MG63 (cell line): ENCODE results near the gene S100A8. TPM values are rescaled to one million over a fixed set of nuclear protein-coding genes. Genes with fewer than 3 reads are reported as not detected.

Experiments
- DNase-seq: peaks from one replicate; pipeline ENCODE4 v3.0.0-alpha.2; 2020
- H3K27me3 ChIP-seq: fragments of 250-450 bp; sonication (Bioruptor Pico); 2 replicates; pipeline ENCODE4 v1.5.1; 2020; ENCODE audit warnings: mild to moderate bottlenecking, moderate library complexity
- H3K36me3 ChIP-seq: fragments of 250-450 bp; sonication (Bioruptor Pico); 2 replicates; pipeline ENCODE4 v1.5.1; 2020; ENCODE audit warnings: mild to moderate bottlenecking, moderate library complexity
- H3K4me3 ChIP-seq: fragments of 250-450 bp; sonication (Bioruptor Pico); 2 replicates; pipeline ENCODE4 v1.5.1; 2020; ENCODE audit warnings: mild to moderate bottlenecking, moderate library complexity
- H3K9me3 ChIP-seq: fragments of 250-450 bp; sonication (Bioruptor Pico); 2 replicates; pipeline ENCODE4 v1.5.1; 2020; ENCODE audit warnings: mild to moderate bottlenecking, moderate library complexity
- total RNA-seq: library from RNA; depleted of rRNA; stranded (reverse); fragments of >200 nt; shearing (Covaris generic); gene quantifications from 2 replicates; pipeline ENCODE4 v1.2.3, GENCODE V29; 2014; ENCODE audit warnings: low replicate concordance

Gene S100A8
- total RNA-seq, 1 experiment from 2014 or later, result not detected

- peaks cover 8% of the 10 kb centered on the region for H3K27me3 ChIP-seq
- DNase-seq, result no peak
These were observed 8.7 kb upstream of the S100A8 start for GRCh38 chr1:153399401-153400055.

DNA sequence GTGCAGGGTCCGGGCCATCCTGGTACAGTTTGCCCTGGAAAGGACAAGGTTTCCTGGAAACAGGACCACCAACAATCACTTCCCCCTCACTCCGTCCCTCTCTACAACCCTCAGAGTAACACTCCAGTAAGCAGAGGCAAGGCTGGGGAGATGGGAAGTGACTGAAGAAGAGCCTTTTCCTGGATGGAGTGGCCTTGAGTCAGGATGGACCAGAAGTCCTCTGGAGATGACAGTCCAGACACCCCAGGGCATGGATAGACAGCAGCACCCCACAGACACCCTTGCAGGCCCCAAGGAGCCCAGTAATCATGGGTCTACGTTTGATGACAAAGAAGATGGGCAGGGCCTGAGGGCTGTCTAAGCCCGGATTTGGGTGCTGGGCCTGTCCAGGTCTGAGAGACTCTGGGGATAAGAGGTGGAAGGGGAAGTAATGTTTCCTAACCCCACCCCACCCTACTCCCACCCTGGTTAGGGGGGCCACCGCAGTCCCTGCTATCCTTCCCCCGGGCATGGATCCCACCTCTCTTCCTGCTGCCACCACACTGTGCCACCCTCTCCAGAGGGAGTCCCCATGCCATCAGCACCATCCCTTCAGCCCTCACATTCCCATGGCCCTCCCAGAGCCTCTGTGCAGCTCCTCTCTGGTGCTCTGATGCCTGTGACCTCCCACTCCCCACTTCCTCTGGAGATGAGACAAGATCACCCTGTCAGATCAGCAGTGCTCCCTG lies 7.2 kb upstream of the S100A8 start:
- H3K9me3 ChIP-seq, result no peaks in the 10 kb centered on the region
- no peak for DNase-seq
- H3K36me3 ChIP-seq, result no peaks in the 10 kb centered on the region
- peaks cover 8% of the 10 kb centered on the region for H3K27me3 ChIP-seq
- H3K4me3 ChIP-seq, result no peak overlapping the region

More at GRCh38 chr1:153399401-153400055, 8.7 kb upstream of the S100A8 start:
- Histone ChIP-seq H3K9me3 (no peaks in the 10 kb centered on the region), H3K4me3 (no peak overlapping the region), H3K36me3 (no peaks in the 10 kb centered on the region)

DNA sequence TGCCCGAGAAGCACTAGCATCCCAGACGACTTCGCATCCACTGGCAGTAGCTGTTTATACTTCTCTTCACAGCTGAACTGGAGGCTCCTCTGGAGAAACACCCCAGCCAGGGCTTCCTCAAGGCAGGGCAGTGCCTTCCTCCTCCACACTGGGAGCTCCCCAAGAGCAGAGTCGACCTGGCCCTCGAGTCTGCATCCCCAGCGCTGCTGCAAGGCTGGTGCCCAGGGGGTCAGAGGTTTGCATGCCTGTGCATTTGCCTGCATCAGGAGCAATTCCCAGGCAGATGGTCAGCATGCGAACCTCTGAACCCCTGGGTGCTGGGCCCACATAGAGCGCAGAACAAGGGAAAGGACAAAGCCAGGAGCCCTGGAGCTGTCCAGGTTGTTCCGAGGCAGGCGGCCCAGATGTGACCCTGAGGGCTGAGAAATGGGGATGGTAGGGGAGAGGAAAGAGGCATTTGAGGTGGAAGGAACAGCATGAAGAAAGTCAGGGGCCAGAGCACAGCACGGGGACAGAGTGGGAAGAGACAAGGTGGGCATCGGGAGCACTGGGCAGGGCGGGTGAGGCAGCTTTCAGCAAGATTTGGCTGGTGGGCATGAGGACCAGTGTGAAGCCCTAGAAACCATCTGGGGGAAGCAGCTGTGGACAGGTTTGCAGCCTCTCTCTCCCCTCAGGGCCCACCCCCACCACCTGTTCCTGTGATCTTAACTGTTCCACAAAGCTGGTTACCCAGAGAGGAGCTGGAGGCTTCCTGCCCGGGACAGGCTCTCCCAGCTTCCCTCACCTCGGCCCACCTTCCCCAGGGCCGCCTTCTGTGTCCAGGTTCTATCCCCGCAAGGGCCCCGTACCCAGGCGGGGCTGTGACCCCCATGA lies 6.4 kb upstream of the S100A8 start:
- Histone ChIP-seq H3K27me3 (peaks cover 8% of the 10 kb centered on the region), H3K4me3 (no peak overlapping the region), H3K36me3 (no peaks in the 10 kb centered on the region), H3K9me3 (no peaks in the 10 kb centered on the region)
- DNase-seq, result no peak

DNA sequence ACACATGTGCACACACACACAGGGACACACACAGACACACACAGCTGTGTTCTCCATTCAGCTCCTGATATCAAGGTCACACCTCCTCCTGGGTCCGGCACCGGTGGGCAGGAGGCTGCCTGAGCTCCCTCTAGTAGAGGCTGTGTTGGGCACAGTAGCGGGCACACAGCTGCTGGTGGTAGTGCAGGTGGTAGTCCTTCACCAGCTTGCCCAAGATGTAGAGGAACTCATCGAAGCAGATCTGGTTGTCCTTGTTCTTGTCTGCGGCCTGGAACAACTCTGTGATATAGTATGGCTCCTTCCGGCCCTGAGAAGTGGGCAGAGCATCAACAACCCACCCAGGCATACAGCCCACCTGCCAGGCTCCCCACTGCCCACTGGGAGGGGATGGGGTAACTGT lies 5.6 kb upstream of the S100A8 start:
- H3K27me3 ChIP-seq, result peaks cover 8% of the 10 kb centered on the region
- H3K4me3 ChIP-seq, result no peak overlapping the region
- H3K36me3 ChIP-seq, result no peaks in the 10 kb centered on the region
- no peaks in the 10 kb centered on the region for H3K9me3 ChIP-seq
- no peak for DNase-seq

- no peak for DNase-seq
- H3K27me3 ChIP-seq, result peaks cover 4% of the 10 kb centered on the region
- no peak overlapping the region for H3K4me3 ChIP-seq
- H3K36me3 ChIP-seq, result no peaks in the 10 kb centered on the region
- no peaks in the 10 kb centered on the region for H3K9me3 ChIP-seq
These were observed 4.9 kb upstream of the S100A8 start for GRCh38 chr1:153395776-153396175.

- DNase-seq, result peak; percentile 73
- Histone ChIP-seq H3K27me3 (no peaks in the 10 kb centered on the region), H3K4me3 (no peak overlapping the region), H3K9me3 (no peaks in the 10 kb centered on the region), H3K36me3 (no peaks in the 10 kb centered on the region)
These were observed 4.3 kb upstream of the S100A8 start for GRCh38 chr1:153395136-153395685.

DNA sequence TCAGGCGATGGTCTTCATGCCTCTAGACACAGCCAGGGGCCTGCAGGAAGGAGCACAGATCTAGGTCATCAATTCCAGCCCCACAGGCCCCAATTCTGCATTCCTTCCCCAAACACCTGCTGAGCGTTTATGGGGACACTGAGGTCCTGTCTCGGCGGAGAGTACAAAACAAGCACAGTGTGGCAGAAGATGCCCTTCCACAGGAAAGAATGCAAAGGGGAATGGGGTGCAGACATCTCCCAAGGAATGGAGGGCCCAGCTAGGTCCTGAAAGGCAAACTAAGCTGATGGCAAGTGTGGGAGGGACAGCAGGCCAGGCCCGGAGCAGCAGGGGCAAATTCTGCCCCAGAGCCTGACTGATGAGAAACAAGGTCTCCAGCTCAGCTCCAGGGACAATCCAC lies 3.5 kb upstream of the S100A8 start:
- no peak for DNase-seq
- H3K9me3 ChIP-seq, result no peaks in the 10 kb centered on the region
- H3K4me3 ChIP-seq, result no peak overlapping the region
- H3K27me3 ChIP-seq, result no peaks in the 10 kb centered on the region
- no peaks in the 10 kb centered on the region for H3K36me3 ChIP-seq

- Histone ChIP-seq H3K27me3 (no peaks in the 10 kb centered on the region), H3K9me3 (no peaks in the 10 kb centered on the region), H3K36me3 (no peaks in the 10 kb centered on the region), H3K4me3 (no peak overlapping the region)
- no peak for DNase-seq
These were observed 3.1 kb upstream of the S100A8 start for GRCh38 chr1:153393926-153394325.

DNA sequence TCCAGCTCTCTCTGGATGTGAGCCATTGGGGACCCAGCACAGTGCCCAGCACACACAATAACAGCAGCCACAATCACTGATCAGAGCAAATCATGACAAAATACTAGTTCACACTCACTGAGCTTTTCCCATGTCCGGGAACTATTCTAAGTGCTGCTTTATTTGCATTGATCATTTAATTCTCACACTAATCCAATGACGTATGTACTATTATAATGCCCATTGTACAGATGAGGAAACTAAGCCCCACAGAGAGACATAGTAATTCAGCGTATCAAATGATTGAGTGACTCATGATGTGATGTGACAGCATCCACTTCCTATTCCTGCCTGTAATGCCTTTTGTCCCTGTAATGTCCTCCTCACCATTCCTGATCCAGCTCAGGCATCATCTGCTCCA lies 1.9 kb upstream of the S100A8 start:
- DNase-seq, result no peak
- Histone ChIP-seq H3K27me3 (no peaks in the 10 kb centered on the region), H3K36me3 (no peaks in the 10 kb centered on the region), H3K4me3 (no peak overlapping the region), H3K9me3 (no peaks in the 10 kb centered on the region)

- Histone ChIP-seq H3K36me3 (no peaks in the 10 kb centered on the region), H3K9me3 (no peaks in the 10 kb centered on the region), H3K27me3 (no peaks in the 10 kb centered on the region), H3K4me3 (no peak overlapping the region)
- DNase-seq, result no peak
These were observed 1.4 kb upstream of the S100A8 start for GRCh38 chr1:153392258-153392657.

- Histone ChIP-seq H3K4me3 (no peak overlapping the region), H3K9me3 (no peaks in the 10 kb centered on the region), H3K27me3 (no peaks in the 10 kb centered on the region), H3K36me3 (no peaks in the 10 kb centered on the region)
- no peak for DNase-seq
These were observed 647 bp downstream of the S100A8 start for GRCh38 chr1:153389973-153390879.

- Histone ChIP-seq H3K27me3 (no peaks in the 10 kb centered on the region), H3K4me3 (no peak overlapping the region), H3K9me3 (no peaks in the 10 kb centered on the region), H3K36me3 (no peaks in the 10 kb centered on the region)
- no peak for DNase-seq
These were observed 1.5 kb downstream of the S100A8 start for GRCh38 chr1:153389401-153389800.

DNA sequence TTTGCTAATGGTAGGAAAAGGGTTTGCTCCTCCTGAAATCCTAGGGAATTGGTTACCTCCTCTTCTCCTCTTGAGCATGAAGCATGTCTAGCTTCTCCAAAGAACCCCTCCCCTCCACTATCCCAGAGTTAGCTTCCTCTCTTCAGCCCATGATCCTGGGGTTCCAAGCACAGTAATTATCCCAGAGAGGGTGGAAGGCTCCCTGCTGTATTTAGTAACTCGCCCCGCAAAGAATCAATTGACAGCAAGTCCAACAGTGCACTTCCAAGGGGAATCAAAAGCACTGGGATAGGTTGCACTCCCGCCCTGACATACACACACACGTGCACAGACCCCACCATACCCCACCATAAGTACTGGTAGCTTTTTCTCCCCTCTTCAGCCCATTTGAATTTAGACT lies 3.1 kb downstream of the S100A8 start:
- no peak for DNase-seq
- H3K27me3 ChIP-seq, result no peaks in the 10 kb centered on the region; the same call in 1 of the 2 replicates
- H3K4me3 ChIP-seq, result no peak overlapping the region
- no peaks in the 10 kb centered on the region for H3K9me3 ChIP-seq
- no peaks in the 10 kb centered on the region for H3K36me3 ChIP-seq

DNA sequence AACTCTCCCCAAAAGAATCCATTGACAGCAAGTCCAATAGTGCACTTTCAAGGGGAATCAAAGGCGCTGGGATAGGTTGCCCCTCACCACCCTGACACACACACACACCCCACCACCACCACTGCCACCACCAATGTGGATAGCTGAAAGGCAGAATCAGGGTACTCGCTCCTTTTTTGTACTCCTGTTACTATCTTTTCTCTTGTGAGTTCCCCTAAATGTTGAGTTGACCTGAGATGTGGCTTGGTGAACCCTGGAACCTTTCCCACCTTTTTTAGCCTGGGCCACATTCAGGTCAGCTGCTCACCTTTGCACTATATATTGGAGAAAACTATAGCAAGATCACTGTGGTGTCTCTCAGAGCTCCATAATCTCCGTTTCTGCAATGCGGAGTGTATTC lies 3.9 kb downstream of the S100A8 start:
- DNase-seq, result no peak
- Histone ChIP-seq H3K4me3 (no peak overlapping the region), H3K9me3 (peaks cover 3% of the 10 kb centered on the region), H3K27me3 (no peaks in the 10 kb centered on the region; the same call in 1 of the 2 replicates), H3K36me3 (no peaks in the 10 kb centered on the region)

DNA sequence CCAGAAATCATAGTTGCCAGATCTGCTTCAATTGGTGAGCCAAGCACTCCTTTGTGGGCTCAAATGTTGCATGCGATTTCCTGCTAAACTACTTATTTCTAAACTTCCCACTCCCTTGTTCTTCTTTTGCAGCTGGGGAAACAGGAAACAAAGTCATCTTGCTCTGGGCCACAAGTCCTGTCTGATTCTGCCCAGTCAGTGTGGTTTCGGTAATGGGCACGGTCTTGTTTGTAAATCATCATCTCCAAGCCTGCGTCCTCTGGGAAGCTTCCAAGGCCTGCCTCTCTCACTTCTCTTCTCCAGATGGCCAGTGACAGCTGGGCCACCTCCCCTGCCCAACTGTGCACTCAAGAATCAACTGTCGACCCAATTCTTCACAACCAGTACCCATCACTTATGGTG lies 4.4 kb downstream of the S100A8 start:
- no peak for DNase-seq
- Histone ChIP-seq H3K36me3 (no peaks in the 10 kb centered on the region), H3K9me3 (peaks cover 7% of the 10 kb centered on the region), H3K4me3 (no peak overlapping the region), H3K27me3 (no peaks in the 10 kb centered on the region; the same call in 1 of the 2 replicates)

GRCh38 chr1:153384958-153385580 lies 5.8 kb downstream of the S100A8 start:
- DNase-seq, result no peak
- Histone ChIP-seq H3K4me3 (no peak overlapping the region), H3K36me3 (no peaks in the 10 kb centered on the region), H3K27me3 (no peaks in the 10 kb centered on the region; the same call in 1 of the 2 replicates), H3K9me3 (peaks cover 10% of the 10 kb centered on the region)
